ENCODE results near the gene DNAJC17. TPM values are rescaled to one million over a fixed set of nuclear protein-coding genes. Genes with fewer than 3 reads are reported as not detected.

Gene DNAJC17
- total RNA-seq, 1 donor from 2014 or later: 59.2 TPM

DNA sequence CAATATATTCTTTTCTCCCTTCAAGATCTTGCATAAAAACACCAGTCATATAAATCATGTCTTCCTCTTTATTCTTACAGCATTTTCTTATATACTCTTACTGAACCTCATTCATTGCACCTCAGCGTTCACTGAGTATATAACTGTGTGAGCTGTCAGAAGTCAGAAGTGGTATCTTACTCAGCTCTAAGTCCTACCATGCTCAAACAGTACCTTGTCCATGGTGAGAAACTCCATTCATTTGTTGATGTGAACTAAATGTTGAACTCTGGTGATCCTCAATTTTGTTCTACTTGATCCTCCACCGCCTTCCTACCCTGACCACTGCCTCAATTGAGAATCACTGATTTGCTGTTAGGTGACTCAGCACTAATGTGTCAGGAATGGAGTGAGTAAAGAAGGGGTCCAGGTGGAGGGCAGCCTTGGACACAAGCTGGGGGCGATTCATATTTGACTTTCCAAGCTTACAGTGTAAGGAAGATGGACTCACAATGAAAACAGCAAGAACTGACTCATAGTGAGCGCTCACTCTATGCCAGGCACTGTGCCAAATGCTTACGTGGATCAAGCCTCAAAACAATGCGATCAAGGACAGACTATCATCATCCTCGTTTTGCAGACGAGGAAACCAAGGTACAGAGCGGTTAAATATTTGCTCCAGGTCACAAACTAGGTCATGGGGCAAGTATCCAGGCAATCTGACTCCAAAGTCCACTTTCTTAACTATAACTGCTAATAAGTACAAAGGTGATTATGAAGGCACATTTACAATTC, 13.9 kb downstream of the DNAJC17 start:
- no peak overlapping the region for H3K4me3 ChIP-seq (ENCODE audit: low read depth, low read length)

DNA sequence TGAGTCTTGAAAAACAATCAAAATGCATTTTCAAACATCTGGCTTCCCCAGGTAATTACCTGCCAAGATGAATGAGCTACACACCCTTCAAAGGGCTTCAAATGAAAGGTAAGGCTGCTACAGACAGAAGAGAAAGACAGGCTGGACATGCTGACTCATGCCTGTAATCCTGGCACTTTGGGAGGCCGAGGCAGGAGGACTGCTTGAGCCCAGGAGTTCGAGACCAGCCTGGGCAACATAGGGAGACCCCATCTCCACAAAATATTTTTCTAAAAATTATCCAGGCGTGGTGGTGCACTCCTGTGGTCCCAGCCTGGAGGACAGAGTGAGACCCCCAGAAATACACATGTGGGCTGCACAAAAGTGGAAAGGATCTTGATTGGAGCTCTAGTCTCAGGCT, 14.9 kb downstream of the DNAJC17 start:
- Histone ChIP-seq H3K27me3 (ENCODE audit: control insufficient read depth, insufficient read depth, low read length) (no peaks in the 10 kb centered on the region), H3K4me3 (ENCODE audit: low read depth, low read length) (no peak overlapping the region), H3K36me3 (ENCODE audit: control insufficient read depth, insufficient read depth, low read length) (peaks cover 2% of the 10 kb centered on the region)
- no peak for DNase-seq (ENCODE audit: low read depth)
- TF ChIP-seq, protein P1, sequence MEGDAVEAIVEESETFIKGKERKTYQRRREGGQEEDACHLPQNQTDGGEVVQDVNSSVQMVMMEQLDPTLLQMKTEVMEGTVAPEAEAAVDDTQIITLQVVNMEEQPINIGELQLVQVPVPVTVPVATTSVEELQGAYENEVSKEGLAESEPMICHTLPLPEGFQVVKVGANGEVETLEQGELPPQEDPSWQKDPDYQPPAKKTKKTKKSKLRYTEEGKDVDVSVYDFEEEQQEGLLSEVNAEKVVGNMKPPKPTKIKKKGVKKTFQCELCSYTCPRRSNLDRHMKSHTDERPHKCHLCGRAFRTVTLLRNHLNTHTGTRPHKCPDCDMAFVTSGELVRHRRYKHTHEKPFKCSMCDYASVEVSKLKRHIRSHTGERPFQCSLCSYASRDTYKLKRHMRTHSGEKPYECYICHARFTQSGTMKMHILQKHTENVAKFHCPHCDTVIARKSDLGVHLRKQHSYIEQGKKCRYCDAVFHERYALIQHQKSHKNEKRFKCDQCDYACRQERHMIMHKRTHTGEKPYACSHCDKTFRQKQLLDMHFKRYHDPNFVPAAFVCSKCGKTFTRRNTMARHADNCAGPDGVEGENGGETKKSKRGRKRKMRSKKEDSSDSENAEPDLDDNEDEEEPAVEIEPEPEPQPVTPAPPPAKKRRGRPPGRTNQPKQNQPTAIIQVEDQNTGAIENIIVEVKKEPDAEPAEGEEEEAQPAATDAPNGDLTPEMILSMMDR (IDR thresholded peaks at IDR 0.05; ENCODE audit: insufficient read depth, low read length, poor library complexity, severe bottlenecking): no peak

More for the DNA sequence above, 13.9 kb downstream of the DNAJC17 start:
- Histone ChIP-seq H3K27me3 (ENCODE audit: control insufficient read depth, insufficient read depth, low read length) (no peaks in the 10 kb centered on the region), H3K36me3 (ENCODE audit: control insufficient read depth, insufficient read depth, low read length) (peaks cover 2% of the 10 kb centered on the region)
- TF ChIP-seq, protein P1 (IDR thresholded peaks at IDR 0.05; ENCODE audit: insufficient read depth, low read length, poor library complexity, severe bottlenecking): no peak
- peak; percentile 86 for DNase-seq (ENCODE audit: low read depth)

DNA sequence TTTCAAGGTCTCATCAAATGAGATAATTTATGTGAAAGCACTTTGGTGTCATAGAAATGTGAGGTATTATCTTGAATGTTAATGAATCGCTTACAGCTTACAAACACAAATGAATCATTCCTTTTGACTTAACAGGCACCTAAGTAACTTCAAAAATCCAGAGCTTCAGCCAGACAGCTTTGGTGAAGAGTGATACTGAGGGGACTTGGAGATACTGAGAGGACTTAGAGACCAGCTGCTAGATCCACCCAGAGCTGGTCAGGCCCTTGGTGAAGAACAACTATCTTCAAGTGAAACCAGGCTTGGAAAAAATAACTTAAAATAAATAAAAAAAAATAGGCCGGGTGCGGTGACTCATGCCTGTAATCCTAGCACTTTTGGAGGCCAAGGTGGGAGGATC, 16.6 kb downstream of the DNAJC17 start:
- no peaks in the 10 kb centered on the region for H3K27me3 ChIP-seq (ENCODE audit: control insufficient read depth, insufficient read depth, low read length)
- H3K4me3 ChIP-seq (ENCODE audit: low read depth, low read length): no peak overlapping the region
- peaks cover 2% of the 10 kb centered on the region for H3K36me3 ChIP-seq (ENCODE audit: control insufficient read depth, insufficient read depth, low read length)
- DNase-seq (ENCODE audit: low read depth): no peak
- TF ChIP-seq, protein P1 (IDR thresholded peaks at IDR 0.05; ENCODE audit: insufficient read depth, low read length, poor library complexity, severe bottlenecking): no peak

DNA sequence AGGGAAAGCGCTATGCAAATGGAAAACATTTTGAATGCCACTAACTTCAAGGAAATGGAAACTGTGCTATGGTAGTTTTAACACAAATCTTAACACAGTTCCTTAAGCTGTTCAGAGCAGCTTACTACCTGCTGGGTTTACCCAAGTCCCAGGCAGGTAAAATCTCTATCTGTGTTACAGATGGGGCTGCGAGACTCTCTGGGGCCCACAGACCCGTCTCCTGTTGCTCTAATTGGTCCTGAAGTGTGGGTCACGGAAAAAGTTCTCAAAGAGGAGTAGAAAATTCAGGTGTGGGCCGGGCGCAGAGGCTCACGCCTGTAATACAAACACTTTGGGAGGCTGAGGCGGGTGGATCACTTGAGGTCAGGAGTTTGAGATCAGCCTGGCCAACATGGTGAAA, 17.3 kb downstream of the DNAJC17 start:
- DNase-seq (ENCODE audit: low read depth): no peak
- Histone ChIP-seq H3K36me3 (ENCODE audit: control insufficient read depth, insufficient read depth, low read length) (peaks cover 2% of the 10 kb centered on the region), H3K4me3 (ENCODE audit: low read depth, low read length) (no peak overlapping the region), H3K27me3 (ENCODE audit: control insufficient read depth, insufficient read depth, low read length) (no peaks in the 10 kb centered on the region)
- TF ChIP-seq, protein P1 (IDR thresholded peaks at IDR 0.05; ENCODE audit: insufficient read depth, low read length, poor library complexity, severe bottlenecking): no peak

GRCh38 chr15:40789119-40789518, 18.2 kb downstream of the DNAJC17 start:
- Histone ChIP-seq H3K36me3 (ENCODE audit: control insufficient read depth, insufficient read depth, low read length) (peaks cover 2% of the 10 kb centered on the region), H3K4me3 (ENCODE audit: low read depth, low read length) (no peak overlapping the region), H3K27me3 (ENCODE audit: control insufficient read depth, insufficient read depth, low read length) (no peaks in the 10 kb centered on the region)
- DNase-seq (ENCODE audit: low read depth): no peak
- TF ChIP-seq, protein P1 (IDR thresholded peaks at IDR 0.05; ENCODE audit: insufficient read depth, low read length, poor library complexity, severe bottlenecking): no peak

- Histone ChIP-seq H3K4me3 (ENCODE audit: low read depth, low read length) (no peak overlapping the region), H3K27me3 (ENCODE audit: control insufficient read depth, insufficient read depth, low read length) (no peaks in the 10 kb centered on the region), H3K36me3 (ENCODE audit: control insufficient read depth, insufficient read depth, low read length) (peaks cover 2% of the 10 kb centered on the region)
- TF ChIP-seq, protein P1 (IDR thresholded peaks at IDR 0.05; ENCODE audit: insufficient read depth, low read length, poor library complexity, severe bottlenecking): no peak
- DNase-seq (ENCODE audit: low read depth): no peak
These were observed 19.3 kb downstream of the DNAJC17 start for GRCh38 chr15:40787991-40788390.

Data from kidney epithelial cell (primary cell).